ENCODE data around the gene GNAO1.

The GNAO1 gene

GRCh38 chr16:56198006-56198754 lies 6.9 kb downstream of the GNAO1 start:
- Histone ChIP-seq H3K9ac (ENCODE audit: low read depth, low read length) (no peak overlapping the region), H3K27me3 (ENCODE audit: control insufficient read depth, insufficient read depth, low read length) (peaks cover 6% of the 10 kb centered on the region; the same call in 1 of the 2 replicates), H3K9me3 (ENCODE audit: control insufficient read depth, insufficient read depth, low read length) (no peaks in the 10 kb centered on the region), H3K36me3 (ENCODE audit: control insufficient read depth, insufficient read depth, low read length) (no peaks in the 10 kb centered on the region), H3K27ac (ENCODE audit: low read depth, low read length) (no peak overlapping the region), H3K4me3 (ENCODE audit: low read depth, low read length) (peak overlapping the region; percentile 20; the same call in 1 of the 2 replicates), H3K4me1 (ENCODE audit: control insufficient read depth, insufficient read depth, low read length) (peaks cover 56% of the 10 kb centered on the region)

DNA sequence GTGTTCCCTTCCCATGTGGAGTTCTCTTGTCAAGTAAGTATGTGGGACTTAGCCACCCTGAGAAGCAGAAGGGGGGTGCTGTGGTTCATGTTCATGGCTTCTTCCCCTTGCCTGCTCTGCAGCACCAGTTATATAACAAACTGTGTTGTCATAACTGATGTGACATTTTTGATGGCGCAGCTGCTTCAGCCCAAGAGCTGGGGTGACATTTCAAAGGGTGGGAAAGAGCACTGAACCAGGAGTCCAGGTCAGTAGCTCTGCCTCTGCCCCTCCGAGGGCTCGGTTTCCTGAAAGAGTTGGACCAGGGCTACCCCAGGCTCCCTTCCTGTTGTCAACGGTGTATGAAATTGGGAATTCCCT lies 7.4 kb downstream of the GNAO1 start:
- 0 out of 2 replicates have a peak, but pooled peaks cover under 1% of the 10 kb centered on the region for H3K27me3 ChIP-seq (ENCODE audit: control insufficient read depth, insufficient read depth, low read length)
- H3K9me3 ChIP-seq (ENCODE audit: control insufficient read depth, insufficient read depth, low read length) = no peaks in the 10 kb centered on the region
- no peaks in the 10 kb centered on the region for H3K36me3 ChIP-seq (ENCODE audit: control insufficient read depth, insufficient read depth, low read length)
- no peak overlapping the region for H3K9ac ChIP-seq (ENCODE audit: low read depth, low read length)
- H3K27ac ChIP-seq (ENCODE audit: low read depth, low read length) = no peak overlapping the region
- peaks cover 50% of the 10 kb centered on the region for H3K4me1 ChIP-seq (ENCODE audit: control insufficient read depth, insufficient read depth, low read length)
- no peak overlapping the region for H3K4me3 ChIP-seq (ENCODE audit: low read depth, low read length)

DNA sequence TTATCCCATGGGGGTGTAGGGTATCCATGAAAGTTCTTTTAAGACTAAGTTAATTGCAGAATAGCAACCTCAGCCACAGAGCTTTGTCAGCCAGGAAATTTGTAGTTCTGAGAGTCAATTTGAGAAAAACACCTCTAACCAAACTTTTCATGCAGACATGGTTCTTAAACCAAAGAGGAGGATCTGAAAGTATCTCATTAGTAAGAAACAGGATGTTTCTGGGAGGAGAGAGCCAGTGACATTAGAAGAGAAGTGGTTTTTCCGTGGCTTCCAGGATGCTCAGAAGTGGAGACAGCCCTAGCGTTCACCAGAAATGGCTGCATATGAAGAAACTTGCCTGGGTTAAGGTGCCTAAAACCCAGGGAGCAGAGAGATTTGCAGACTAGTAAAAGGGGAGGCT lies 7.9 kb downstream of the GNAO1 start:
- Histone ChIP-seq H3K9ac (ENCODE audit: low read depth, low read length) (no peak overlapping the region), H3K27me3 (ENCODE audit: control insufficient read depth, insufficient read depth, low read length) (no peaks in the 10 kb centered on the region), H3K9me3 (ENCODE audit: control insufficient read depth, insufficient read depth, low read length) (no peaks in the 10 kb centered on the region), H3K36me3 (ENCODE audit: control insufficient read depth, insufficient read depth, low read length) (no peaks in the 10 kb centered on the region), H3K27ac (ENCODE audit: low read depth, low read length) (no peak overlapping the region), H3K4me1 (ENCODE audit: control insufficient read depth, insufficient read depth, low read length) (peaks cover 48% of the 10 kb centered on the region), H3K4me3 (ENCODE audit: low read depth, low read length) (no peak overlapping the region)

GRCh38 chr16:56201030-56201429 lies 9.7 kb downstream of the GNAO1 start:
- Histone ChIP-seq H3K27me3 (ENCODE audit: control insufficient read depth, insufficient read depth, low read length) (no peaks in the 10 kb centered on the region), H3K9ac (ENCODE audit: low read depth, low read length) (no peak overlapping the region), H3K9me3 (ENCODE audit: control insufficient read depth, insufficient read depth, low read length) (no peaks in the 10 kb centered on the region), H3K27ac (ENCODE audit: low read depth, low read length) (no peak overlapping the region), H3K4me1 (ENCODE audit: control insufficient read depth, insufficient read depth, low read length) (peaks cover 35% of the 10 kb centered on the region), H3K36me3 (ENCODE audit: control insufficient read depth, insufficient read depth, low read length) (no peaks in the 10 kb centered on the region), H3K4me3 (ENCODE audit: low read depth, low read length) (no peak overlapping the region)

DNA sequence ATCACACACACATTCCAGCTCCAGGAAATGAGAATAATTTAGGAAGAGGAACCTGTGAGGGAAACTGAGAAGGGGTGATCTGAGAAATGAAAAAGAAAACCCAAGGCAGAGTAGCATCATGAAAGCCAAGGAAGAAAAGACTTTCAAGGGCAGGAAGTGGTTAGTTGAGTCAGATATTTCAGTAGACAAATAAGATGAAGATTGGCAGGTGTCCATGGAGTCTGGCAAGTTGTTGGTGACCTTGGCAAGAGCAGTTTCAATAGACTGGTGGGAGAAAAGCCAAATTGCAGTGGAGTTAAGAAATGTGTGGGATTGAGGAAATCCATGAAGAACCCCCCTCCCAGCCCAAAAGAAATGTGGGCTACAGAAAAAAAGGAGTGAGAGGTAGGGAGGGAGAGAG lies 10.7 kb downstream of the GNAO1 start:
- Histone ChIP-seq H3K9ac (ENCODE audit: low read depth, low read length) (no peak overlapping the region), H3K27ac (ENCODE audit: low read depth, low read length) (no peak overlapping the region), H3K9me3 (ENCODE audit: control insufficient read depth, insufficient read depth, low read length) (no peaks in the 10 kb centered on the region), H3K4me3 (ENCODE audit: low read depth, low read length) (no peak overlapping the region), H3K36me3 (ENCODE audit: control insufficient read depth, insufficient read depth, low read length) (no peaks in the 10 kb centered on the region), H3K27me3 (ENCODE audit: control insufficient read depth, insufficient read depth, low read length) (no peaks in the 10 kb centered on the region), H3K4me1 (ENCODE audit: control insufficient read depth, insufficient read depth, low read length) (peaks cover 27% of the 10 kb centered on the region)

DNA sequence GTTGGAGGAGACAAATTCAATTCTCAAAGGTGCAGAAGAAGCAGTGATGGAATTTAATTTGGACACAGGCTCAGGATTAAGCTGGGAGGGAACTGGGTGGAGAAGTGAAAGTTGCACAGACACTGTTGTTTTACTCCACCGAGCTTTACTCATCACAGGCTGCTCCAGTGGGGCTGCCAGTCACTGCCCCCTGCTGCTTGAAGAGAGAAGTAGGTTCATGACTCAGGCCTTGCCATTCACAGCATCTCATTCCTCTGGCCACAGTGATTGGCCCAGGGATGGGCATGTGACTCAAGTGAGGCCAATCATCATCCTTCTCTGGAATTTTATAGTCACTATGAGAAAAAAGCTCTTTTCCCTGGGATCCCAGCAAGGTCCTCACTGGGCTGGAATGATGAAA lies 11.8 kb downstream of the GNAO1 start:
- Histone ChIP-seq H3K4me1 (ENCODE audit: control insufficient read depth, insufficient read depth, low read length) (peaks cover 17% of the 10 kb centered on the region), H3K27me3 (ENCODE audit: control insufficient read depth, insufficient read depth, low read length) (no peaks in the 10 kb centered on the region), H3K4me3 (ENCODE audit: low read depth, low read length) (no peak overlapping the region), H3K27ac (ENCODE audit: low read depth, low read length) (no peak overlapping the region), H3K9ac (ENCODE audit: low read depth, low read length) (no peak overlapping the region), H3K9me3 (ENCODE audit: control insufficient read depth, insufficient read depth, low read length) (no peaks in the 10 kb centered on the region), H3K36me3 (ENCODE audit: control insufficient read depth, insufficient read depth, low read length) (no peaks in the 10 kb centered on the region)

- Histone ChIP-seq H3K4me3 (ENCODE audit: low read depth, low read length) (no peak overlapping the region), H3K36me3 (ENCODE audit: control insufficient read depth, insufficient read depth, low read length) (no peaks in the 10 kb centered on the region), H3K27ac (ENCODE audit: low read depth, low read length) (no peak overlapping the region), H3K4me1 (ENCODE audit: control insufficient read depth, insufficient read depth, low read length) (peaks cover under 1% of the 10 kb centered on the region; the same call in 1 of the 2 replicates), H3K9me3 (ENCODE audit: control insufficient read depth, insufficient read depth, low read length) (no peaks in the 10 kb centered on the region), H3K27me3 (ENCODE audit: control insufficient read depth, insufficient read depth, low read length) (no peaks in the 10 kb centered on the region), H3K9ac (ENCODE audit: low read depth, low read length) (no peak overlapping the region)
These were observed 13.5 kb downstream of the GNAO1 start for GRCh38 chr16:56204816-56205215.

DNA sequence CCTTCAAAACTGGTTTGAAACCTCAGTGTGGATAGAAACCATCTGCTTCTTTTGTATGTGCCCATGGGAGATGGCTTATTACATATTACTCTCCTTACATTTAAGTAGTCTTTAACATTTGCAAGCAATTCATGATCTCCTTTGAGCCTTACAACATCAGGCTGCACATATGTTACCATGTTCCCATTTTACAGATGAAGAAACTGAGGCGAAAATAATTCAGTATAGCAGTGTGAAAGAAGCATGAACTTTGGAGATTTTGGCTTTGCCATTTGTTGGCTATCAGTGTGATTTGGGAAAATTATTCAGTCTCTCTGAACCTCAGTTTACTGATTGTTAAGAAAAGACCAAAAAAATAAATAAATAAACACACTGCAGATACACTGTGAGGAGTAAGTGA lies 15.7 kb downstream of the GNAO1 start:
- H3K9me3 ChIP-seq (ENCODE audit: control insufficient read depth, insufficient read depth, low read length) = no peaks in the 10 kb centered on the region
- H3K27me3 ChIP-seq (ENCODE audit: control insufficient read depth, insufficient read depth, low read length) = no peaks in the 10 kb centered on the region
- H3K4me3 ChIP-seq (ENCODE audit: low read depth, low read length) = no peak overlapping the region
- H3K36me3 ChIP-seq (ENCODE audit: control insufficient read depth, insufficient read depth, low read length) = no peaks in the 10 kb centered on the region
- H3K4me1 ChIP-seq (ENCODE audit: control insufficient read depth, insufficient read depth, low read length) = peaks cover 14% of the 10 kb centered on the region
- H3K9ac ChIP-seq (ENCODE audit: low read depth, low read length) = no peak overlapping the region
- H3K27ac ChIP-seq (ENCODE audit: low read depth, low read length) = no peak overlapping the region

DNA sequence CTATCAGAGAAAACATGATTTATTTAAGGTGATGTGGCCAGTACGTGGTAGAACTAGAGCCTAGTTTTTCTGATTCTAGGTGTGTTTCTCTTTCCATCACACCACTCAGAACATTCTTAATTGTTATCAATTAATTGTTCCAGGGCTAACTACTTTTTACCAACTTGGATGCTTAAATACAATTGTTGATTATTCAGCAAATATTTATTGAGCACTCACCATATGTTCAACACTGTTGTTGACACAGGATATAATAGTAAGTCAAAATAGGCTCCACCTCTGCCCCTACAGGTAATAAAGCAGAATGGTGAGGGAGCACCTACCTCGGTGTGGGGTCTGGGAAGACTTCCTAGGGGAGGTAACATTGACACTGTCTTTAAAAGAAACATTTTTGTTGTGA lies 16.1 kb downstream of the GNAO1 start:
- Histone ChIP-seq H3K36me3 (ENCODE audit: control insufficient read depth, insufficient read depth, low read length) (no peaks in the 10 kb centered on the region), H3K4me1 (ENCODE audit: control insufficient read depth, insufficient read depth, low read length) (peaks cover 18% of the 10 kb centered on the region), H3K27ac (ENCODE audit: low read depth, low read length) (no peak overlapping the region), H3K27me3 (ENCODE audit: control insufficient read depth, insufficient read depth, low read length) (no peaks in the 10 kb centered on the region), H3K9ac (ENCODE audit: low read depth, low read length) (no peak overlapping the region), H3K9me3 (ENCODE audit: control insufficient read depth, insufficient read depth, low read length) (no peaks in the 10 kb centered on the region), H3K4me3 (ENCODE audit: low read depth, low read length) (no peak overlapping the region)

DNA sequence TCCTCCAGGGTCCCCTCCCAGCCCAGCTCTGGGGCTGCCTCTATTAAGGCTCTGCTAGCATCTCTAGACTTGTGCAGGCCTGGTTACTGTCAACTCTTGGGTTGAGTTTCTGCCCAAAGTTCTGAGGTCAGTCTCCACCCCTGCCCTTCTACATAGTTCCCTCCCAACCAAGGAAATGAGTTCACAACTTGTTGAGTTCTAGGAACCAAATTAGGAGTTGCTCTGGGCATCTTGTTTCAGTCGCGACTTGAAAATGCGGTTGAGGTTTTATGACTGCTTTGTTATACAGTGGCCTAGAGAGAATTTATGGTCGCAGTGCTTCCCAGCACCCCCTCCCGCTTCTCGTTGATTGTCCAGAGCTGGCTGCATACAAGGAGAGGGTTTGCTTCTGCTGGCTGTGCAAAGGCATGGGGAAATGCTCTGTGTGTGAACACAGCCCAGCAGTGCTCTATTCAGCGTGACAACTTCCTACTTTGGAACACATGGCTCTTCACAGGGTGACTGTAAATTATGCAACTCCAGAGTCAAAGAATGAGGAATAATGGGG lies 20.2 kb downstream of the GNAO1 start:
- no peaks in the 10 kb centered on the region for H3K27me3 ChIP-seq (ENCODE audit: control insufficient read depth, insufficient read depth, low read length)
- H3K4me1 ChIP-seq (ENCODE audit: control insufficient read depth, insufficient read depth, low read length) = peaks cover 19% of the 10 kb centered on the region
- no peak overlapping the region for H3K4me3 ChIP-seq (ENCODE audit: low read depth, low read length)
- H3K9me3 ChIP-seq (ENCODE audit: control insufficient read depth, insufficient read depth, low read length) = no peaks in the 10 kb centered on the region
- no peaks in the 10 kb centered on the region for H3K36me3 ChIP-seq (ENCODE audit: control insufficient read depth, insufficient read depth, low read length)
- no peak overlapping the region for H3K27ac ChIP-seq (ENCODE audit: low read depth, low read length)
- no peak overlapping the region for H3K9ac ChIP-seq (ENCODE audit: low read depth, low read length)

GRCh38 chr16:56212144-56212543 lies 20.9 kb downstream of the GNAO1 start:
- peaks cover 19% of the 10 kb centered on the region for H3K4me1 ChIP-seq (ENCODE audit: control insufficient read depth, insufficient read depth, low read length)
- no peak overlapping the region for H3K27ac ChIP-seq (ENCODE audit: low read depth, low read length)
- H3K4me3 ChIP-seq (ENCODE audit: low read depth, low read length) = no peak overlapping the region
- no peaks in the 10 kb centered on the region for H3K36me3 ChIP-seq (ENCODE audit: control insufficient read depth, insufficient read depth, low read length)
- H3K9ac ChIP-seq (ENCODE audit: low read depth, low read length) = no peak overlapping the region
- no peaks in the 10 kb centered on the region for H3K9me3 ChIP-seq (ENCODE audit: control insufficient read depth, insufficient read depth, low read length)
- no peaks in the 10 kb centered on the region for H3K27me3 ChIP-seq (ENCODE audit: control insufficient read depth, insufficient read depth, low read length)
